HFF-Myc (cell line): ENCODE data around the gene PLEKHA8.

Experiments used
- DNase-seq: peaks from one replicate; pipeline ENCODE4 v3.0.0-alpha.2; 2011; ENCODE audit warnings: low read depth; ENCODE audit errors: extremely low read depth
- H3K4me3 ChIP-seq: replicated peaks from 2 replicates; pipeline ENCODE4 v1.5.1; 2011; ENCODE audit warnings: low read depth, mild to moderate bottlenecking, control low read depth, low read length
- TF ChIP-seq, protein P1 (sequence below): IDR thresholded peaks from 2 replicates; pipeline ENCODE4 v1.5.1; 2012; ENCODE audit warnings: mild to moderate bottlenecking, low read depth, low read length, control low read depth; ENCODE audit errors: missing control alignments

PLEKHA8 gene

DNA sequence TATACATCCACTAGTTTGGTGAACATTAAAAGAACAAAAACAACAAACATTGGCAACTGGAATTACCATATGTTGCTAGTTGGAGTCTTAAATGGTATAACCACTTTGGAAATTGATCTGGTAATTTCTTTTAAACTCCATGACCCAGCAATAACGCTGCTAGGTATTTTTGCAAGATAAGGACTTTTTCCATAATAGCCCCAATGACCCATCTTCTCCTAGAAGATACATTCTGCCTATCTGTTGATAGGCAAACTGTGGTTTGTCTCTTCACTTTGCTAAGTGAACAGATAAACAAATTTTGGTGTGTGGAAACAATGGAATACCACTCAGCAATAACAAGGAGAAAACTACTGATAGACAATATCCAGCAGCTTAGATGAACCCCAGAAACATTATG is 75.9 kb downstream of the PLEKHA8 start:
- no peak overlapping the region for H3K4me3 ChIP-seq
- TF ChIP-seq, protein P1, sequence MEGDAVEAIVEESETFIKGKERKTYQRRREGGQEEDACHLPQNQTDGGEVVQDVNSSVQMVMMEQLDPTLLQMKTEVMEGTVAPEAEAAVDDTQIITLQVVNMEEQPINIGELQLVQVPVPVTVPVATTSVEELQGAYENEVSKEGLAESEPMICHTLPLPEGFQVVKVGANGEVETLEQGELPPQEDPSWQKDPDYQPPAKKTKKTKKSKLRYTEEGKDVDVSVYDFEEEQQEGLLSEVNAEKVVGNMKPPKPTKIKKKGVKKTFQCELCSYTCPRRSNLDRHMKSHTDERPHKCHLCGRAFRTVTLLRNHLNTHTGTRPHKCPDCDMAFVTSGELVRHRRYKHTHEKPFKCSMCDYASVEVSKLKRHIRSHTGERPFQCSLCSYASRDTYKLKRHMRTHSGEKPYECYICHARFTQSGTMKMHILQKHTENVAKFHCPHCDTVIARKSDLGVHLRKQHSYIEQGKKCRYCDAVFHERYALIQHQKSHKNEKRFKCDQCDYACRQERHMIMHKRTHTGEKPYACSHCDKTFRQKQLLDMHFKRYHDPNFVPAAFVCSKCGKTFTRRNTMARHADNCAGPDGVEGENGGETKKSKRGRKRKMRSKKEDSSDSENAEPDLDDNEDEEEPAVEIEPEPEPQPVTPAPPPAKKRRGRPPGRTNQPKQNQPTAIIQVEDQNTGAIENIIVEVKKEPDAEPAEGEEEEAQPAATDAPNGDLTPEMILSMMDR, result no peak
- no peak for DNase-seq

DNA sequence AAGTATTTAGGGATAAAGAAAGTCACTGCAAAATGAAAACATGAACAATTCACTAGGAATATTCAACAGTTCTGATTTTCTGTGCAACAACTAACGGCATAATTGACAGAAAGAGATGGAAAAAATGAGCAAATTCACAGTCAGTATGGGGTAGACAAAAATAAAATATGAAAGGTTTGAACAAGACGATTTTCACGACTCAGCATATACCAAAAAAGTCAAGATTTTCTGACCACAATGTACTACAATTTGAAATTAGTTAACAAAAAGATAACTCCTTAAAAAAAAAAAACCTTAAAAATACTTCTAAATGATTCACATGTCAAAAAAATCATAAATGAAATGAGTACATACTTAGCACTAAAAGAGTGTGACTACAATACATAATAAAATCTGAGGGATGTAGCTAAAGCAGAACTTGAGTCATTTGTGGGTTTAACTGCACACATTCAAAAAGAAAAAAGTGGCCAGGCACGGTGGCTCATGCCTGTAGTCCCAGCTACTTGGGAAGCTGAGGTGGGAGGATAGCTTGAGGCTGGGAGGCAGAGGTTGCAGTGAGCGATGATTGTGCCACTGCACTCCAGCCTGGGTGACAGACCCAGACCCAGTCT is 84.0 kb downstream of the PLEKHA8 start:
- DNase-seq, result no peak
- TF ChIP-seq, protein P1, result no peak
- H3K4me3 ChIP-seq, result no peak overlapping the region

DNA sequence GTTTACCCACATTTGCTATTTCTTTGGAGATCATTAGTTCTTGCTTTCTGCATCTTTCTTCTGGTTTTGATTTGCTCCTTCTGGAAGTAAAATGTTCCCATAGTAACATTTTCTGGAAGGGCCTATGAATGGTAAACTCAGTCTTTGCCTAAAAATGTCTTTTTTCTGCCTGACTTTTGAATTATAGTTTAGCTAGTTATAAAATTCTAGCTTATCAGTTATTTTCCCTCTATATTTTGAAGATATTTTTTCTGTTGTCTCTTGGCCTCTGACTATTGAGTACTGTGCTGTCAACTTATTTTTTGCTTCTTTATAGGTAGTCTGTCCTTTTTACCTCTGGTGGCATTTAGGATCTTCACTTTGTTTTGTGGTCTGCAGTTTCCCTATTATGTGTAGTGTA is 84.9 kb downstream of the PLEKHA8 start:
- H3K4me3 ChIP-seq, result no peak overlapping the region
- no peak for DNase-seq
- TF ChIP-seq, protein P1, result no peak

DNA sequence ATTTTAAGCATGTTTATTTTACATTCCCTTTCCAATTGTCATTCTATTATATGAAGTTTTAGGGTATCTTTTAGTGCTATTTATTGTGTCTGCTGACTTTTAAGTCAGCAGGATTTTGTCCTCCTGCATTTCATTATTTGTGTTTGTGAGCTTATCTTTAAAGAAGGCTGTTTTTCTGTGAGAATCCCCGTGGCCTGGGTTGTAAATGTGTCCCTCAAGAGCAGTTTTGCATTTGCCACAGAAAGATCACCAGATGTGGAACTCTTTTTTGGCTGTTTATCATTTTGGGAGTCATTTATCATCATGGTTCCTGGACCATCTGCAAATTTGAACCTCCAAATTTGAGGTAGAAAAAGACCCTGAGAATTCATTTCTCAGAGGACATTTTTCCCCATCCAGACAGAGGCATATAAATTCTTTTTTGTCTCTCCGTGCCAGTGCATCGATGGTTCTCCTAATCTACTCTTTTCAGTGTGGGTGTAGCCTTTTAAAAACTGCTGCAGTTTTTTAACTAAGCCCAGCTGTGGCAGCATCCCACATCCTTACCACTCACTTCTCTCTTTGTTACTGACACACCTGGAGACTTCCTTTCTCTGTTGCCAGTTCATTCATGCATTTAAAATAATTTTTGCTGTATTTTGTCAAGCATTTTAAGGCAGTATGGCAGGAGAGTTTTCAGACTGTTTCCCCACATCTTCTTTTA is 86.5 kb downstream of the PLEKHA8 start:
- DNase-seq, result no peak
- TF ChIP-seq, protein P1, result no peak
- H3K4me3 ChIP-seq, result no peak overlapping the region

DNA sequence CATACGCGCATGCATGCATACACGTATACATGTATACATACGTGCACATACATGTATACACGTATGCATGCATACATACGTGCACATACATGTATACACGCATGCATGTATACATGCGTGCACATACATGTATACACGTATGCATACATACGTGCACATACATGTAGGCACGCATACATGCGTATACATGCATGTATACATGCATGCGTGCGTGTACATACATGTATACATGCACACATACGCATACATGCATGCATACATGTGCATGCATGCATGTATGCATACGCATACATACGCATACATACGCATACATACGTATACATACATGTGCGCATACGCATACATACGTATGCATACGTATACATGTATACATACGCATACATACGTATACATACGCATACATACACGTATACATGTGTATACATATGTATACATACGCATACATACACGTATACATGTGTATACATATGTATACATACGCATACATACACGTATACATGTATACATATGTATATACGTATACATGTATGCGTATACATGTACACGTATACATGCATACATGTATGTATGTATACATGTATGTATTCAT is 87.6 kb downstream of the PLEKHA8 start:
- TF ChIP-seq, protein P1, result no peak
- no peak for DNase-seq

DNA sequence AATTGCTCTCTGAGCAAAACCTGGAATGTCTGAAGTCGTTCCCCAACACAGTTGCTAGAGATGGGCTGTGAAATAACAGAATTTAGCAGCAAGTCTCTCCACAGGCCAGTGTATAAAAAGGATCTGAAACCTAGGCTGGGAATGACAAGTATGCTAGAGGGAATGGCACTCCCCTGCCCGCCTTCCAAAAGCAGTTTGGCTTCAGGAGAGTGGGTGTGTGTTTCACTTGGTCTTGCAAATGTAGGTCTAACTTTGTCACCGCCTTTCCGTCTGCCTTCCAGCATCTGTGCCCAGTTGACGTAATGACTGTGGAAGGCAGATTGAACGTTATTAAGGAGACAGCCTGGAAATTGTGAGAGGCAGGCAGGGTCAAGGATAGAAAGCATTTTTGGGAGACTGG is 88.6 kb downstream of the PLEKHA8 start:
- H3K4me3 ChIP-seq, result no peak overlapping the region
- TF ChIP-seq, protein P1, result no peak
- DNase-seq, result no peak

More for the DNA sequence above, 87.6 kb downstream of the PLEKHA8 start:
- no peak overlapping the region for H3K4me3 ChIP-seq
